Liver (tissue), 9 donors: ENCODE measurements around the gene GK2. TPM values are rescaled to one million over a fixed set of nuclear protein-coding genes. Genes with fewer than 3 reads are reported as not detected.

Experiments used
- DNase-seq: peaks from one replicate; pipeline ENCODE4 v3.0.0-alpha.2; 2017; ENCODE audit warnings: low spot score
- H3K27ac ChIP-seq, 2 donors: one replicate each; pipeline ENCODE4 v1.7.0; 2013; ENCODE audit warnings: inconsistent platforms in 2 of 2, low read length in 2 of 2, control low read depth in 1 of 2, low read depth in 1 of 2, mild to moderate bottlenecking in 1 of 2
- H3K27me3 ChIP-seq, 4 donors: one replicate each; pipeline versions ENCODE4 v1.6.1 to v1.7.0; 2013; ENCODE audit warnings: low read length in 3 of 4, inconsistent platforms in 1 of 4, mild to moderate bottlenecking in 1 of 4, moderate library complexity in 1 of 4; ENCODE audit not compliant: control insufficient read depth in 4 of 4, insufficient read depth in 4 of 4
- H3K36me3 ChIP-seq, 4 donors: one replicate each; pipeline versions ENCODE4 v1.6.1 to v1.7.0; 2013; ENCODE audit warnings: low read length in 3 of 4, mild to moderate bottlenecking in 3 of 4, low read depth in 1 of 4, moderate library complexity in 1 of 4; ENCODE audit not compliant: control insufficient read depth in 4 of 4, insufficient read depth in 3 of 4
- H3K4me1 ChIP-seq, 4 donors: one replicate each; pipeline versions ENCODE4 v1.6.1 to v1.7.0; 2013; ENCODE audit warnings: low read length in 3 of 4, mild to moderate bottlenecking in 3 of 4, moderate library complexity in 1 of 4; ENCODE audit not compliant: control insufficient read depth in 4 of 4, insufficient read depth in 4 of 4
- H3K4me3 ChIP-seq, 3 donors: one replicate each; pipeline versions ENCODE4 v1.6.1 to v1.7.0; 2013; ENCODE audit warnings: low read length in 3 of 3, control low read depth in 1 of 3, low read depth in 1 of 3, mild to moderate bottlenecking in 1 of 3
- H3K9ac ChIP-seq, 2 donors: one replicate each; pipeline ENCODE4 v1.7.0; 2013; ENCODE audit warnings: low read length in 2 of 2, mild to moderate bottlenecking in 2 of 2, moderate library complexity in 2 of 2, control low read depth in 1 of 2, low read depth in 1 of 2
- H3K9me3 ChIP-seq, 4 donors: one replicate each; pipeline versions ENCODE4 v1.6.1 to v1.7.0; 2013; ENCODE audit warnings: low read length in 3 of 4; ENCODE audit not compliant: control insufficient read depth in 4 of 4
- EGR1 ChIP-seq, 2 donors: IDR thresholded peaks; 2 replicates each; pipeline ENCODE4 v1.6.1; 2016 to 2018; ENCODE audit warnings: antibody characterized with exemption in 2 of 2, low read depth in 2 of 2
- FOXA1 ChIP-seq: IDR thresholded peaks from 2 replicates; pipeline ENCODE4 v1.6.1; 2016; ENCODE audit warnings: antibody characterized with exemption
- FOXA2 ChIP-seq: IDR thresholded peaks from 2 replicates; pipeline ENCODE4 v1.6.1; 2016; ENCODE audit warnings: antibody characterized with exemption
- GABPA ChIP-seq, 2 donors: IDR thresholded peaks in 1 of 2; conservative IDR thresholded peaks in 1 of 2; 2 replicates each; pipeline ENCODE4 v1.6.1; 2016; ENCODE audit warnings: antibody characterized with exemption in 2 of 2, mild to moderate bottlenecking in 1 of 2, moderate library complexity in 1 of 2
- HNF4A ChIP-seq, 2 donors: conservative IDR thresholded peaks; 2 replicates each; pipeline ENCODE4 v1.6.1; 2016; ENCODE audit warnings: antibody characterized with exemption in 2 of 2, mild to moderate bottlenecking in 2 of 2
- HNF4G ChIP-seq: IDR thresholded peaks from 2 replicates; pipeline ENCODE4 v1.6.1; 2016; ENCODE audit warnings: antibody characterized with exemption
- JUND ChIP-seq, 2 donors: IDR thresholded peaks; 2 replicates each; pipeline ENCODE4 v1.6.1; 2016; ENCODE audit warnings: antibody characterized with exemption in 2 of 2
- MAX ChIP-seq: IDR thresholded peaks from 2 replicates; pipeline ENCODE4 v1.6.1; 2016; ENCODE audit warnings: antibody characterized with exemption
- NR2F2 ChIP-seq: IDR thresholded peaks from 2 replicates; pipeline ENCODE4 v1.6.1; 2016; ENCODE audit warnings: antibody characterized with exemption
- RXRA ChIP-seq, 2 donors: IDR thresholded peaks; 2 replicates each; pipeline ENCODE4 v1.6.1; 2017 to 2018; ENCODE audit warnings: antibody characterized with exemption in 2 of 2, mild to moderate bottlenecking in 1 of 2
- SP1 ChIP-seq: IDR thresholded peaks from 2 replicates; pipeline ENCODE4 v1.6.1; 2018; ENCODE audit warnings: antibody characterized with exemption, mild to moderate bottlenecking
- TAF1 ChIP-seq: conservative IDR thresholded peaks from 2 replicates; pipeline ENCODE4 v1.6.1; 2016; ENCODE audit warnings: antibody characterized with exemption, mild to moderate bottlenecking
- YY1 ChIP-seq: IDR thresholded peaks from 2 replicates; pipeline ENCODE4 v1.6.1; 2016; ENCODE audit warnings: antibody characterized with exemption, mild to moderate bottlenecking
- ZBTB33 ChIP-seq: IDR thresholded peaks from 2 replicates; pipeline ENCODE4 v1.6.1; 2016; ENCODE audit warnings: antibody characterized with exemption
- WGBS: extraction: QIAGEN DNeasy Blood & Tissue Kit; methylation state at CpG from one replicate; pipeline ENCODE4 v1.1.7; 2013; 5-methylcytosine and 5-hydroxymethylcytosine counted together
- polyA plus RNA-seq, 2 donors: library from polyadenylated mRNA; stranded (reverse) in 1 of 2; unstranded in 1 of 2; fragments of 200-250 nt in 1 of 2; fragments of >200 nt in 1 of 2; fragmentation: Nextera tagmentation in 1 of 2; extraction: Ambion mirVana in 1 of 2; gene quantifications; one replicate each; pipeline versions ENCODE4 v1.2.1 to v1.2.3, GENCODE V29; 2013 to 2015
- total RNA-seq, 2 donors: library from RNA; depleted of rRNA; stranded (reverse); fragments of >200 nt; gene quantifications; one replicate each; pipeline ENCODE4 v1.2.3, GENCODE V29; 2014
- TF ChIP-seq, protein P1 (sequence below): fragments of 150-350 bp; IDR thresholded peaks from 2 replicates; pipeline ENCODE4 v1.5.1; 2017; ENCODE audit warnings: improper control_type of control experiment, low read depth, low read length; ENCODE audit not compliant: missing input control
- TF ChIP-seq, protein P2 (sequence below): IDR thresholded peaks from 2 replicates; pipeline ENCODE4 v1.6.1; 2016; ENCODE audit warnings: antibody characterized with exemption
- TF ChIP-seq, protein P3 (sequence below): IDR thresholded peaks from 2 replicates; pipeline ENCODE4 v1.6.1; 2016; ENCODE audit warnings: antibody characterized with exemption, mild to moderate bottlenecking
- donor health status: healthy.
- donor health status: healthy.
- donor health status: healthy.
- donor health status: healthy.
- donor health status: healthy.

The GK2 gene
- total and polyA plus RNA-seq, 4 donors, result not detected

DNA sequence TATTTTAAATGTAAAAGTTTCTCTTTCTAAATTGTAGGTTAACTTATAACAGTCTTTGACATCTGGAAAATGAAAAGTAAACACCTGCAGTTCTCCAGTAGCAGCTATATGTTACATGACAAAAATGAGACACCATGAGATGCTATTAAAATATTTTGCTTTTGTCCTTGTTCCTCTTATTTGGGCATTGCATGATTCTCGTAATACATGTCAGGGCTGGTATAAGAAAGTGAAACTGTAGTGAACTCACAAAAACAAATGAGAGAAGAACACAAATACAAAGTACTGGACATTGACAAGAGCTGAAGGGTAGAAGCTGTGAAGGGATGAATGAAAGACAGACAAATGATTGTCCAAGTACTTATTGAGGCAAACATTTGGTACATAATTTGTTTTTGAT lies 9.0 kb downstream of the GK2 start:
- no peak overlapping the region for H3K27ac ChIP-seq
- no peak for TF ChIP-seq MAX
- no peak for TF ChIP-seq RXRA (IDR thresholded peaks at IDR 0.05)
- TF ChIP-seq, protein P1, sequence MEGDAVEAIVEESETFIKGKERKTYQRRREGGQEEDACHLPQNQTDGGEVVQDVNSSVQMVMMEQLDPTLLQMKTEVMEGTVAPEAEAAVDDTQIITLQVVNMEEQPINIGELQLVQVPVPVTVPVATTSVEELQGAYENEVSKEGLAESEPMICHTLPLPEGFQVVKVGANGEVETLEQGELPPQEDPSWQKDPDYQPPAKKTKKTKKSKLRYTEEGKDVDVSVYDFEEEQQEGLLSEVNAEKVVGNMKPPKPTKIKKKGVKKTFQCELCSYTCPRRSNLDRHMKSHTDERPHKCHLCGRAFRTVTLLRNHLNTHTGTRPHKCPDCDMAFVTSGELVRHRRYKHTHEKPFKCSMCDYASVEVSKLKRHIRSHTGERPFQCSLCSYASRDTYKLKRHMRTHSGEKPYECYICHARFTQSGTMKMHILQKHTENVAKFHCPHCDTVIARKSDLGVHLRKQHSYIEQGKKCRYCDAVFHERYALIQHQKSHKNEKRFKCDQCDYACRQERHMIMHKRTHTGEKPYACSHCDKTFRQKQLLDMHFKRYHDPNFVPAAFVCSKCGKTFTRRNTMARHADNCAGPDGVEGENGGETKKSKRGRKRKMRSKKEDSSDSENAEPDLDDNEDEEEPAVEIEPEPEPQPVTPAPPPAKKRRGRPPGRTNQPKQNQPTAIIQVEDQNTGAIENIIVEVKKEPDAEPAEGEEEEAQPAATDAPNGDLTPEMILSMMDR, result no peak
- TF ChIP-seq HNF4G, result no peak
- TF ChIP-seq HNF4A (conservative IDR thresholded peaks at IDR 0.05), result no peak
- no peak for TF ChIP-seq SP1
- TF ChIP-seq TAF1, result no peak
- no peak for TF ChIP-seq FOXA1
- no peak for TF ChIP-seq YY1
- TF ChIP-seq ZBTB33, result no peak
- no peak for TF ChIP-seq NR2F2
- TF ChIP-seq, protein P2, sequence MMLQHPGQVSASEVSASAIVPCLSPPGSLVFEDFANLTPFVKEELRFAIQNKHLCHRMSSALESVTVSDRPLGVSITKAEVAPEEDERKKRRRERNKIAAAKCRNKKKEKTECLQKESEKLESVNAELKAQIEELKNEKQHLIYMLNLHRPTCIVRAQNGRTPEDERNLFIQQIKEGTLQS, result no peak
- H3K4me1 ChIP-seq, result no peaks in the 10 kb centered on the region
- no peaks in the 10 kb centered on the region for H3K27me3 ChIP-seq
- WGBS, result 65% methylated on average over 1 of the region's 1 CpG
- H3K9me3 ChIP-seq, result no peaks in the 10 kb centered on the region
- H3K36me3 ChIP-seq, result no peaks in the 10 kb centered on the region
- H3K9ac ChIP-seq, result no peak overlapping the region
- H3K4me3 ChIP-seq, result no peak overlapping the region
- no peak for DNase-seq

GRCh38 chr4:79397951-79398350 lies 10.1 kb downstream of the GK2 start:
- WGBS, result 40% methylated on average over 5 of the region's 5 CpGs

More at GRCh38 chr4:79397951-79398350, 10.1 kb downstream of the GK2 start:
- H3K9me3 ChIP-seq, result no peaks in the 10 kb centered on the region
- TF ChIP-seq MAX (no peak), SP1 (no peak), FOXA2 (no peak), EGR1 (IDR thresholded peaks at IDR 0.05; ENCODE audit: low read depth in 2 of 2) (no peak), HNF4A (conservative IDR thresholded peaks at IDR 0.05) (no peak), HNF4G (no peak), JUND (IDR thresholded peaks at IDR 0.05) (no peak), GABPA (IDR thresholded peaks at IDR 0.05 in 1 of 2, conservative IDR thresholded peaks at IDR 0.05 in 1 of 2) (no peak), FOXA1 (no peak), TAF1 (no peak)
- TF ChIP-seq, protein P3, sequence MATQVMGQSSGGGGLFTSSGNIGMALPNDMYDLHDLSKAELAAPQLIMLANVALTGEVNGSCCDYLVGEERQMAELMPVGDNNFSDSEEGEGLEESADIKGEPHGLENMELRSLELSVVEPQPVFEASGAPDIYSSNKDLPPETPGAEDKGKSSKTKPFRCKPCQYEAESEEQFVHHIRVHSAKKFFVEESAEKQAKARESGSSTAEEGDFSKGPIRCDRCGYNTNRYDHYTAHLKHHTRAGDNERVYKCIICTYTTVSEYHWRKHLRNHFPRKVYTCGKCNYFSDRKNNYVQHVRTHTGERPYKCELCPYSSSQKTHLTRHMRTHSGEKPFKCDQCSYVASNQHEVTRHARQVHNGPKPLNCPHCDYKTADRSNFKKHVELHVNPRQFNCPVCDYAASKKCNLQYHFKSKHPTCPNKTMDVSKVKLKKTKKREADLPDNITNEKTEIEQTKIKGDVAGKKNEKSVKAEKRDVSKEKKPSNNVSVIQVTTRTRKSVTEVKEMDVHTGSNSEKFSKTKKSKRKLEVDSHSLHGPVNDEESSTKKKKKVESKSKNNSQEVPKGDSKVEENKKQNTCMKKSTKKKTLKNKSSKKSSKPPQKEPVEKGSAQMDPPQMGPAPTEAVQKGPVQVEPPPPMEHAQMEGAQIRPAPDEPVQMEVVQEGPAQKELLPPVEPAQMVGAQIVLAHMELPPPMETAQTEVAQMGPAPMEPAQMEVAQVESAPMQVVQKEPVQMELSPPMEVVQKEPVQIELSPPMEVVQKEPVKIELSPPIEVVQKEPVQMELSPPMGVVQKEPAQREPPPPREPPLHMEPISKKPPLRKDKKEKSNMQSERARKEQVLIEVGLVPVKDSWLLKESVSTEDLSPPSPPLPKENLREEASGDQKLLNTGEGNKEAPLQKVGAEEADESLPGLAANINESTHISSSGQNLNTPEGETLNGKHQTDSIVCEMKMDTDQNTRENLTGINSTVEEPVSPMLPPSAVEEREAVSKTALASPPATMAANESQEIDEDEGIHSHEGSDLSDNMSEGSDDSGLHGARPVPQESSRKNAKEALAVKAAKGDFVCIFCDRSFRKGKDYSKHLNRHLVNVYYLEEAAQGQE, result no peak
- no peaks in the 10 kb centered on the region for H3K36me3 ChIP-seq
- no peaks in the 10 kb centered on the region for H3K27me3 ChIP-seq
- H3K9ac ChIP-seq, result no peak overlapping the region
- no peak overlapping the region for H3K4me3 ChIP-seq
- H3K27ac ChIP-seq, result no peak overlapping the region
- DNase-seq, result no peak
- no peaks in the 10 kb centered on the region for H3K4me1 ChIP-seq
